HepG2 (cell line): ENCODE measurements around the gene SRP72. TPM values are rescaled to one million over a fixed set of nuclear protein-coding genes. Genes with fewer than 3 reads are reported as not detected.

Source experiments
- FOXA3 ChIP-seq: IDR thresholded peaks from 2 replicates; pipeline ENCODE4 v1.6.1; 2016; ENCODE audit warnings: missing genetic modification reagents, missing compliant biosample characterization
- GABPB1 ChIP-seq: IDR thresholded peaks from 2 replicates; pipeline ENCODE4 v1.6.1; 2016; ENCODE audit warnings: mild to moderate bottlenecking, missing genetic modification reagents, moderate library complexity, missing compliant biosample characterization
- GPN1 ChIP-seq: sonication (generic); formaldehyde crosslinking; IDR thresholded peaks from 2 replicates; pipeline ENCODE4 v1.5.1; 2020; ENCODE audit warnings: missing genetic modification reagents, borderline replicate concordance
- IRF2 ChIP-seq: IDR thresholded peaks from 2 replicates; pipeline ENCODE4 v1.6.1; 2018; ENCODE audit warnings: missing genetic modification reagents, missing compliant biosample characterization
- KDM1A ChIP-seq: IDR thresholded peaks from 2 replicates; pipeline ENCODE4 v1.6.1; 2016; ENCODE audit warnings: missing compliant biosample characterization
- NFRKB ChIP-seq: fragments of 450-650 bp; IDR thresholded peaks from 2 replicates; pipeline ENCODE4 v1.6.1; 2017
- PAWR ChIP-seq: sonication (generic); formaldehyde crosslinking; IDR thresholded peaks from 2 replicates; pipeline ENCODE4 v1.4.0; 2020; ENCODE audit warnings: missing genetic modification reagents, mild to moderate bottlenecking, borderline replicate concordance
- TBP ChIP-seq: sonication (generic); formaldehyde crosslinking; IDR thresholded peaks from 2 replicates; pipeline ENCODE4 v1.5.0; 2020; ENCODE audit warnings: missing genetic modification reagents
- U2AF2 ChIP-seq: fragments of 200-400 bp; formaldehyde crosslinking; IDR thresholded peaks from 2 replicates; pipeline ENCODE4 v1.6.1; 2017; ENCODE audit warnings: low read depth, mild to moderate bottlenecking, low read length
- ZBTB39 ChIP-seq: sonication (generic); formaldehyde crosslinking; IDR thresholded peaks from 2 replicates; pipeline ENCODE4 v1.5.0; 2020; ENCODE audit warnings: missing genetic modification reagents
- ZFP36L1 ChIP-seq: sonication (generic); formaldehyde crosslinking; IDR thresholded peaks from 2 replicates; pipeline ENCODE4 v1.8.0; 2022; ENCODE audit warnings: mild to moderate bottlenecking, missing genetic modification reagents, moderate library complexity
- ZNF281 ChIP-seq: sonication (generic); formaldehyde crosslinking; IDR thresholded peaks from 2 replicates; pipeline ENCODE4 v1.4.0; 2020; ENCODE audit warnings: missing genetic modification reagents, borderline replicate concordance
- ZNF329 ChIP-seq: sonication (generic); formaldehyde crosslinking; IDR thresholded peaks from 2 replicates; pipeline ENCODE4 v1.9.0; 2021; ENCODE audit warnings: low read depth, mild to moderate bottlenecking, missing genetic modification reagents
- ZNF576 ChIP-seq: sonication (generic); formaldehyde crosslinking; IDR thresholded peaks from 2 replicates; pipeline ENCODE4 v1.4.0; 2020; ENCODE audit warnings: mild to moderate bottlenecking, missing genetic modification reagents
- ZNF773 ChIP-seq: sonication (generic); formaldehyde crosslinking; IDR thresholded peaks from 2 replicates; pipeline ENCODE4 v1.4.0; 2020; ENCODE audit warnings: missing genetic modification reagents, borderline replicate concordance
- ZNF780A ChIP-seq: sonication (generic); formaldehyde crosslinking; IDR thresholded peaks from 2 replicates; pipeline ENCODE4 v1.8.0; 2022; ENCODE audit warnings: mild to moderate bottlenecking, missing genetic modification reagents, moderate library complexity
- ZSCAN20 ChIP-seq: sonication (generic); formaldehyde crosslinking; IDR thresholded peaks from 2 replicates; pipeline ENCODE4 v1.4.0; 2020; ENCODE audit warnings: missing genetic modification reagents, mild to moderate bottlenecking, borderline replicate concordance
- ZSCAN21 ChIP-seq: sonication (generic); formaldehyde crosslinking; IDR thresholded peaks from 2 replicates; pipeline ENCODE4 v1.8.0; 2022; ENCODE audit warnings: mild to moderate bottlenecking, missing genetic modification reagents, moderate library complexity, borderline replicate concordance
- ZSCAN31 ChIP-seq: sonication (generic); formaldehyde crosslinking; IDR thresholded peaks from 2 replicates; pipeline ENCODE4 v1.5.0; 2020; ENCODE audit warnings: low read depth, mild to moderate bottlenecking, missing genetic modification reagents
- polyA plus RNA-seq, 8 experiments: library from polyadenylated mRNA; depleted of rRNA in 3 of 8; stranded (reverse) in 7 of 8; unstranded in 1 of 8; fragments of >200 nt; fragmentation: Illumina TruSeq in 4 of 8; extraction: Trizol in 4 of 8; gene quantifications; 2 replicates each; pipeline versions ENCODE4 v1.2.1 to v1.2.3, GENCODE V29; 2011 to 2016; ENCODE audit warnings: low read depth in 4 of 8, missing spikeins in 1 of 8, mixed read lengths in 1 of 8; ENCODE audit not compliant: insufficient read depth in 1 of 8
- total RNA-seq, 5 experiments: library from RNA; depleted of rRNA; stranded (reverse); fragments of >200 nt; fragmentation: Illumina TruSeq; extraction: Trizol; gene quantifications; 2 replicates each; pipeline ENCODE4 v1.2.3, GENCODE V29; 2016; ENCODE audit warnings: low read depth in 1 of 5
- TF ChIP-seq, protein P1 (sequence below): sonication (generic); formaldehyde crosslinking; IDR thresholded peaks from 2 replicates; pipeline ENCODE4 v1.5.0; 2020; ENCODE audit warnings: mild to moderate bottlenecking, missing genetic modification reagents
- TF ChIP-seq, protein P2 (sequence below): IDR thresholded peaks from 2 replicates; pipeline ENCODE4 v1.6.1; 2016; ENCODE audit warnings: control low read depth

SRP72 gene
- total and polyA plus RNA-seq, 2 of the 13 experiments (the other 11 are each of a cell fraction or from before 2014, with no cell fraction given): 64.9 to 75.6 TPM

DNA sequence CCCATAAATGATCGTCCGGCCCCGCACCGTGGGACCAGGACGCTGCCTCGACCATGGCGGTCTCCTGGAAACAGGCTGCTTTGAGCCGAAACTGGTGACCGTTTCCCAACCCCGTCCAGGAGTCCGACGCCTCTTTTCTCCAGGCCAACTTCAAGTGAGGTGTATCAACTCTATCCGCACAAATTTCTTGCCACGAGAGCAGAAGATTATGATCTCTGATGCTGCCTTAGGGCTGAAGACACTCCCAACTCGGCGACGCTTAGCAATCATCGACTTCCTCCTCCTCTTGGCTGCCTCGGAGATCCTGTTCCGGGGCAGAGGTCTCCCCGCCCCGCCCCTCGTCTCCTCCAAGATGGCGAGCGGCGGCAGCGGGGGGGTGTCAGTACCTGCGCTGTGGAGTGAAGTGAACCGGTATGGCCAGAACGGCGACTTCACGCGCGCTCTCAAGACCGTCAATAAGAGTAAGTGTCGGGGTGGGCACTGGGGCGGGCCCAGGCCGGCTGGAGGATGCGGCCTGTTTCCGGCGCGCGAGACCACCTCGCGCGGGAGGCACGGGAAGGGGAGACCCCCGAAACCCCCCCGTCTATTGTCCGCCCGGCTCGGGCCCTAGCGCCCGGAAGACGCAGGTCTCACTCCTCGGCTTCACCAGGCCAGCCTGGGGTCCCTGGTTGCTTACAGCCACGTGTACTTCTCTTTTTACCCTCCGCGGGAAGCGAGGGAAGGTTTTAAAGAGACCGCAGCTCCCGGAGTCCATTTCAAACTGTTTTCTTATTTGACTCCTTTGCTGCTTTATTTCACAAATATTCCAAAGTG lies at the start of gene SRP72 (continued):
- TF ChIP-seq ZNF281 (CRISPR knock-in tag) (no peak), U2AF2 (no peak), ZNF780A (CRISPR knock-in tag) (no peak), KDM1A (no peak), FOXA3 (CRISPR knock-in tag) (peak; percentile 27; the same call in 1 of the 2 replicates), ZNF576 (CRISPR knock-in tag) (no peak), GABPB1 (CRISPR knock-in tag) (peak; percentile 98), ZNF329 (no peak), TBP (no peak), PAWR (no peak), IRF2 (CRISPR knock-in tag) (peak; percentile 78), ZSCAN20 (no peak), ZFP36L1 (CRISPR knock-in tag) (peak; percentile 56; the same call in 1 of the 2 replicates), ZSCAN21 (peak; percentile 71; the same call in 1 of the 2 replicates), GPN1 (CRISPR knock-in tag) (no peak), ZNF773 (CRISPR knock-in tag) (no peak), ZSCAN31 (CRISPR knock-in tag) (0 out of 2 replicates have a peak, but pooled peaks have one; percentile 29), NFRKB (0 out of 2 replicates have a peak, but pooled peaks have one; percentile 39), ZBTB39 (no peak)
- TF ChIP-seq, protein P1, sequence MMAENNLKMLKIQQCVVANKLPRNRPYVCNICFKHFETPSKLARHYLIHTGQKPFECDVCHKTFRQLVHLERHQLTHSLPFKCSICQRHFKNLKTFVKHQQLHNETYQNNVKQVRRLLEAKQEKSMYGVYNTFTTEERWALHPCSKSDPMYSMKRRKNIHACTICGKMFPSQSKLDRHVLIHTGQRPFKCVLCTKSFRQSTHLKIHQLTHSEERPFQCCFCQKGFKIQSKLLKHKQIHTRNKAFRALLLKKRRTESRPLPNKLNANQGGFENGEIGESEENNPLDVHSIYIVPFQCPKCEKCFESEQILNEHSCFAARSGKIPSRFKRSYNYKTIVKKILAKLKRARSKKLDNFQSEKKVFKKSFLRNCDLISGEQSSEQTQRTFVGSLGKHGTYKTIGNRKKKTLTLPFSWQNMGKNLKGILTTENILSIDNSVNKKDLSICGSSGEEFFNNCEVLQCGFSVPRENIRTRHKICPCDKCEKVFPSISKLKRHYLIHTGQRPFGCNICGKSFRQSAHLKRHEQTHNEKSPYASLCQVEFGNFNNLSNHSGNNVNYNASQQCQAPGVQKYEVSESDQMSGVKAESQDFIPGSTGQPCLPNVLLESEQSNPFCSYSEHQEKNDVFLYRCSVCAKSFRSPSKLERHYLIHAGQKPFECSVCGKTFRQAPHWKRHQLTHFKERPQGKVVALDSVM: 0 out of 2 replicates have a peak, but pooled peaks have one; percentile 17
- TF ChIP-seq, protein P2, sequence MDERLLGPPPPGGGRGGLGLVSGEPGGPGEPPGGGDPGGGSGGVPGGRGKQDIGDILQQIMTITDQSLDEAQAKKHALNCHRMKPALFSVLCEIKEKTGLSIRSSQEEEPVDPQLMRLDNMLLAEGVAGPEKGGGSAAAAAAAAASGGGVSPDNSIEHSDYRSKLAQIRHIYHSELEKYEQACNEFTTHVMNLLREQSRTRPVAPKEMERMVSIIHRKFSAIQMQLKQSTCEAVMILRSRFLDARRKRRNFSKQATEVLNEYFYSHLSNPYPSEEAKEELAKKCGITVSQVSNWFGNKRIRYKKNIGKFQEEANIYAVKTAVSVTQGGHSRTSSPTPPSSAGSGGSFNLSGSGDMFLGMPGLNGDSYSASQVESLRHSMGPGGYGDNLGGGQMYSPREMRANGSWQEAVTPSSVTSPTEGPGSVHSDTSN (CRISPR knock-in tag): no peak
